ENCODE results near the gene MED6. TPM values are rescaled to one million over a fixed set of nuclear protein-coding genes. Genes with fewer than 3 reads are reported as not detected.

The MED6 gene
- total and polyA plus RNA-seq, 2 donors (not counting 1 experiment from before 2014, with no cell fraction given) = 26.6 to 46.1 TPM

- Histone ChIP-seq H3K79me2 (ENCODE audit: control insufficient read depth, insufficient read depth, low read length) (no peaks in the 10 kb centered on the region), H4K20me1 (ENCODE audit: control insufficient read depth, extremely low read depth, insufficient read depth, low read length) (no peaks in the 10 kb centered on the region), H3K9ac (ENCODE audit: insufficient read depth, low read length) (no peak overlapping the region), H3K9me3 (ENCODE audit: control insufficient read depth, insufficient read depth, low read depth, low read length) (no peaks in the 10 kb centered on the region), H3K27me3 (ENCODE audit: control insufficient read depth, insufficient read depth, low read length) (no peaks in the 10 kb centered on the region), H3K36me3 (ENCODE audit: control insufficient read depth, insufficient read depth, low read length) (no peaks in the 10 kb centered on the region), H3K4me2 (ENCODE audit: extremely low read depth, insufficient read depth, low read length) (no peak overlapping the region), H2AFZ (ENCODE audit: low read length) (no peak overlapping the region), H3K27ac (ENCODE audit: insufficient read depth, low read length) (no peak overlapping the region), H3K4me1 (ENCODE audit: control insufficient read depth, extremely low read depth, insufficient read depth, low read length) (no peaks in the 10 kb centered on the region), H3K4me3 (replicated peaks in 1 of 4; ENCODE audit: control extremely low read depth in 1 of 4, insufficient read depth in 1 of 4, low read depth in 3 of 4, low read length in 4 of 4) (no peak overlapping the region)
- no peak for DNase-seq (ENCODE audit: low read depth in 2 of 2)
- no peak for TF ChIP-seq EZH2 (IDR thresholded peaks at IDR 0.05; ENCODE audit: low read length, missing control alignments)
- TF ChIP-seq, protein P1, sequence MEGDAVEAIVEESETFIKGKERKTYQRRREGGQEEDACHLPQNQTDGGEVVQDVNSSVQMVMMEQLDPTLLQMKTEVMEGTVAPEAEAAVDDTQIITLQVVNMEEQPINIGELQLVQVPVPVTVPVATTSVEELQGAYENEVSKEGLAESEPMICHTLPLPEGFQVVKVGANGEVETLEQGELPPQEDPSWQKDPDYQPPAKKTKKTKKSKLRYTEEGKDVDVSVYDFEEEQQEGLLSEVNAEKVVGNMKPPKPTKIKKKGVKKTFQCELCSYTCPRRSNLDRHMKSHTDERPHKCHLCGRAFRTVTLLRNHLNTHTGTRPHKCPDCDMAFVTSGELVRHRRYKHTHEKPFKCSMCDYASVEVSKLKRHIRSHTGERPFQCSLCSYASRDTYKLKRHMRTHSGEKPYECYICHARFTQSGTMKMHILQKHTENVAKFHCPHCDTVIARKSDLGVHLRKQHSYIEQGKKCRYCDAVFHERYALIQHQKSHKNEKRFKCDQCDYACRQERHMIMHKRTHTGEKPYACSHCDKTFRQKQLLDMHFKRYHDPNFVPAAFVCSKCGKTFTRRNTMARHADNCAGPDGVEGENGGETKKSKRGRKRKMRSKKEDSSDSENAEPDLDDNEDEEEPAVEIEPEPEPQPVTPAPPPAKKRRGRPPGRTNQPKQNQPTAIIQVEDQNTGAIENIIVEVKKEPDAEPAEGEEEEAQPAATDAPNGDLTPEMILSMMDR (conservative IDR thresholded peaks at IDR 0.05 in 1 of 2, IDR thresholded peaks at IDR 0.05 in 1 of 2; ENCODE audit: low read depth in 1 of 2, low read length in 2 of 2) = no peak
These were observed 36.6 kb downstream of the MED6 start for GRCh38 chr14:70563869-70564268.

DNA sequence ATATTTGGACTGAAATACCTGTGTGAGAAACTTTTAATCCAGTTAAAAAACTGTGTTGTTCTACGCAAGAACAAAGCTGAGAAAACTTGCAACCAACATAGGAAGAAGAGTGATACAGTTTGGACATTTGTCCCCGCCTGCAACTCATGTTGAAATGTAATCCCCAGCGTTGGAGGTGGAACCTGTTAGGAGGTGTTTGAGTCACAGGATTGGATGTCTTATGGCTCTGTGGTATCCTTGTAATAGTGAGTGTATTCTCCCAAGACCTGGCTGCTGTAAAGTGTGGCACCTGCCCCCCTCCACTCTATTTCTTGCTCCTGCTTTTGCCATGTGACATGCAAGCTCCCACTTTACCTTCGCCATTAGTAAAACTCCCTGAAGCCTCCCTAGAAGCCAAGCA lies 37.0 kb downstream of the MED6 start:
- no peak for DNase-seq (ENCODE audit: low read depth in 2 of 2)
- H3K9ac ChIP-seq (ENCODE audit: insufficient read depth, low read length) = no peak overlapping the region
- no peaks in the 10 kb centered on the region for H3K27me3 ChIP-seq (ENCODE audit: control insufficient read depth, insufficient read depth, low read length)
- H3K4me1 ChIP-seq (ENCODE audit: control insufficient read depth, extremely low read depth, insufficient read depth, low read length) = no peaks in the 10 kb centered on the region
- no peaks in the 10 kb centered on the region for H3K79me2 ChIP-seq (ENCODE audit: control insufficient read depth, insufficient read depth, low read length)
- no peaks in the 10 kb centered on the region for H3K36me3 ChIP-seq (ENCODE audit: control insufficient read depth, insufficient read depth, low read length)
- H3K4me2 ChIP-seq (ENCODE audit: extremely low read depth, insufficient read depth, low read length) = no peak overlapping the region
- no peak overlapping the region for H3K27ac ChIP-seq (ENCODE audit: insufficient read depth, low read length)
- no peaks in the 10 kb centered on the region for H4K20me1 ChIP-seq (ENCODE audit: control insufficient read depth, extremely low read depth, insufficient read depth, low read length)
- no peaks in the 10 kb centered on the region for H3K9me3 ChIP-seq (ENCODE audit: control insufficient read depth, insufficient read depth, low read depth, low read length)
- H2AFZ ChIP-seq (ENCODE audit: low read length) = no peak overlapping the region
- no peak for TF ChIP-seq EZH2 (IDR thresholded peaks at IDR 0.05; ENCODE audit: low read length, missing control alignments)
- TF ChIP-seq, protein P1 (conservative IDR thresholded peaks at IDR 0.05 in 1 of 2, IDR thresholded peaks at IDR 0.05 in 1 of 2; ENCODE audit: low read depth in 1 of 2, low read length in 2 of 2) = no peak
- no peak overlapping the region for H3K4me3 ChIP-seq (replicated peaks in 1 of 4; ENCODE audit: control extremely low read depth in 1 of 4, insufficient read depth in 1 of 4, low read depth in 3 of 4, low read length in 4 of 4)

- no peak overlapping the region for H3K4me3 ChIP-seq (replicated peaks in 1 of 4; ENCODE audit: control extremely low read depth in 1 of 4, insufficient read depth in 1 of 4, low read depth in 3 of 4, low read length in 4 of 4)
- no peaks in the 10 kb centered on the region for H3K79me2 ChIP-seq (ENCODE audit: control insufficient read depth, insufficient read depth, low read length)
- no peak overlapping the region for H3K9ac ChIP-seq (ENCODE audit: insufficient read depth, low read length)
- no peak overlapping the region for H2AFZ ChIP-seq (ENCODE audit: low read length)
- DNase-seq (ENCODE audit: low read depth in 2 of 2) = no peak
- no peaks in the 10 kb centered on the region for H3K4me1 ChIP-seq (ENCODE audit: control insufficient read depth, extremely low read depth, insufficient read depth, low read length)
- no peaks in the 10 kb centered on the region for H4K20me1 ChIP-seq (ENCODE audit: control insufficient read depth, extremely low read depth, insufficient read depth, low read length)
- H3K27me3 ChIP-seq (ENCODE audit: control insufficient read depth, insufficient read depth, low read length) = no peaks in the 10 kb centered on the region
- H3K9me3 ChIP-seq (ENCODE audit: control insufficient read depth, insufficient read depth, low read depth, low read length) = no peaks in the 10 kb centered on the region
- no peak overlapping the region for H3K27ac ChIP-seq (ENCODE audit: insufficient read depth, low read length)
- no peaks in the 10 kb centered on the region for H3K36me3 ChIP-seq (ENCODE audit: control insufficient read depth, insufficient read depth, low read length)
- no peak overlapping the region for H3K4me2 ChIP-seq (ENCODE audit: extremely low read depth, insufficient read depth, low read length)
- TF ChIP-seq, protein P1 (conservative IDR thresholded peaks at IDR 0.05 in 1 of 2, IDR thresholded peaks at IDR 0.05 in 1 of 2; ENCODE audit: low read depth in 1 of 2, low read length in 2 of 2) = no peak
- TF ChIP-seq EZH2 (IDR thresholded peaks at IDR 0.05; ENCODE audit: low read length, missing control alignments) = no peak
These were observed 42.1 kb downstream of the MED6 start for GRCh38 chr14:70558356-70558755.
